Activated CD4-positive, alpha-beta T cell treated with anti-CD3 and anti-CD28 coated beads, Interleukin-2, amount 10 ng/mL, durations not matched to agents 24 days and 14 days (primary cell): ENCODE data around the gene SRSF10. TPM values are rescaled to one million over a fixed set of nuclear protein-coding genes. Genes with fewer than 3 reads are reported as not detected.
A peak's percentile ranks its signal among the peaks of the same experiment; 100 is the strongest.
"Not testable (repeated sequence)": the region's sequence is repeated elsewhere in the genome, so short reads cannot be mapped to it uniquely, and the experiment has no call there.

Source experiments
- DNase-seq: peaks from one replicate; pipeline ENCODE4 v3.0.0; 2022
- H3K27ac Mint-ChIP-seq: one replicate; pipeline ENCODE4 v1.8.0; 2022; ENCODE audit warnings: mild to moderate bottlenecking, mixed read lengths
- H3K27me3 Mint-ChIP-seq: one replicate; pipeline ENCODE4 v1.8.0; 2022; ENCODE audit warnings: mixed read lengths
- H3K36me3 Mint-ChIP-seq: one replicate; pipeline ENCODE4 v1.8.0; 2022; ENCODE audit warnings: low read depth, mild to moderate bottlenecking, mixed read lengths
- H3K4me1 Mint-ChIP-seq: one replicate; pipeline ENCODE4 v1.8.0; 2021; ENCODE audit warnings: mixed read lengths
- H3K4me3 Mint-ChIP-seq: one replicate; pipeline ENCODE4 v1.8.0; 2022; ENCODE audit warnings: mild to moderate bottlenecking, moderate library complexity, mixed read lengths
- H3K9me3 Mint-ChIP-seq: one replicate; pipeline ENCODE4 v1.8.0; 2021; ENCODE audit warnings: mixed read lengths
- intact Hi-C: fragments of 100-400 bp; cut with micrococcal nuclease; formaldehyde crosslinking; loops from one replicate; pipeline ENCODE4 v1.15.1; 2023
- total RNA-seq: library from RNA; stranded (reverse); gene quantifications from 2 replicates; pipeline ENCODE4 v1.2.3, GENCODE V29; 2022

SRSF10 gene
- total RNA-seq, 1 donor from 2014 or later: 247 TPM

DNA sequence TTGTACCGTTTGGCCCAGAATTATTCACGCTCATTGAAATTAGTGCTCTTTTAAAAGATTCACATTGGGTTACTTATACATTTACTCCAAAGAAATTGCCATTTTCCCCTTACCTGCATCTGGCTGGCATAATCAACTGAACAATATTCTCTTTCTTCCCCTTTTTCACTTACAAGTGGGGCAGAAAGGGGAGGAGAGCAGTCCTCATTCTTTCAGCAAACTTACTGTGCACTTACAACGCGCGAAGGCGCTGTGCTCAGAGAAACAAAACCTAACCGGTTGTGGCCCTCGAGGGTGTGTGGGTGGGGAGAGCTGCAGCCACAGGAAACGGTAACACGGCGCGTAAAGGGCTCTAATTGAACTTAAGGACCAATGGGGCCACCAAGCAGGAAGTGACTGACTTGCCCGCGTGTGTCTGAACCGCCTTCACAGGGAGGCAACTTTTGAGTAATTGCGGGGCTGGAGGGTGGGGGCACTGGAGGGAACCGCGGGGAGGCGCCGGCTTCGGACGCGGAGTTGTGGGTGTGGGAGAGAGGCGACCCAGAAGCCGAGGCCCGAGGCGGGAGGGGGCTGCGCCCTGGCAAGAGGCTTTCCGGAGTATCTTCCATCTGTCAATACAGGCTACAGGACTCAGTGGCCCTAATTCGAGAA, 21.2 kb downstream of the SRSF10 start:
- Mint-ChIP-seq H3K4me3 (peak overlapping the region; percentile 100), H3K27ac (peak overlapping the region; percentile 100), H3K4me1 (peaks cover 46% of the 10 kb centered on the region), H3K9me3 (no peaks in the 10 kb centered on the region), H3K36me3 (peaks cover 36% of the 10 kb centered on the region), H3K27me3 (no peaks in the 10 kb centered on the region)
- intact Hi-C loops: loop anchor here (1.0 to 10.0 kb wide), 5 partner anchors 21 to 614 kb away; partner anchors contain the start of genes E2F2, HMGCL, HNRNPR and SRSF10
- DNase-seq: peak; percentile 97

DNA sequence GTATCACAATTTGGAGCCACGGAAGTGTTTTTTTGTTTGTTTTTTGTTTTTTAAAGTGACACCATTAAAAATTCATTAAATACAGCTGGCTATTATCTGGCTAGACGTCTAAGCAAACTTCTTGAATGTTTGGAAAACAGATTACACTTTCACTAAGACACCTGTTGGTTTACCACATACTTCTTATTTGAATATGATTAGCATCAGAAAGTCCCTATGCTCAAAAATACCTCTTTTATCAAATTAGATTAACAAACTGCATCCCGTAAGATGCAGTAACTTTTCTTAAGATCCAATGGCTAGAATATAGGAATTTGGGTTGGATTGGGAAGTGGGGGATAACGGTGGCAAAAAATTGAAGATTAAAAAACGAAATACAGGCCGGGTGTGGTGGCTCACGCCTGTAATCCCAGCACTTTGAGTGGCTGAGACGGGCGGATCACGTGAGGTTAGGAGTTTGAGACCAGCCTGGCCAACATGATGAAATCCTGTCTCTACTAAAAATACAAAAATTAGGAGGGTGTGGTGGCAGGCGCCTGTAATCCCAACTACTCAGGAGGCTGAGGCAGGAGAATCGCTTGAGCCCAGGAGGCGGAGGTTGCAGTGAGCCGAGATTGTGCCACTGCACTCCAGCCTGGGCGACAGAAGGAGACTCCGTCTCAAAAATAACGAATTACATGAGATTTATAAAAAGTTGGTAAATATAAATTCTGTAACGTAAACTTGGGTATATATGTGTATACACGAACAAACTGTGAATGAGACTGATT, 21.9 kb downstream of the SRSF10 start:
- DNase-seq, H3K27me3 Mint-ChIP-seq, H3K9me3 Mint-ChIP-seq: not testable (repeated sequence)
- peaks cover 44% of the 10 kb centered on the region for H3K4me1 Mint-ChIP-seq
- H3K36me3 Mint-ChIP-seq: peaks cover 30% of the 10 kb centered on the region
- H3K27ac Mint-ChIP-seq: peak overlapping the region; percentile 100
- intact Hi-C loops: loop anchor here (10.0 kb wide), 3 partner anchors 423 to 613 kb away; partner anchors contain the start of genes E2F2 and HNRNPR
- H3K4me3 Mint-ChIP-seq: peak overlapping the region; percentile 100

DNA sequence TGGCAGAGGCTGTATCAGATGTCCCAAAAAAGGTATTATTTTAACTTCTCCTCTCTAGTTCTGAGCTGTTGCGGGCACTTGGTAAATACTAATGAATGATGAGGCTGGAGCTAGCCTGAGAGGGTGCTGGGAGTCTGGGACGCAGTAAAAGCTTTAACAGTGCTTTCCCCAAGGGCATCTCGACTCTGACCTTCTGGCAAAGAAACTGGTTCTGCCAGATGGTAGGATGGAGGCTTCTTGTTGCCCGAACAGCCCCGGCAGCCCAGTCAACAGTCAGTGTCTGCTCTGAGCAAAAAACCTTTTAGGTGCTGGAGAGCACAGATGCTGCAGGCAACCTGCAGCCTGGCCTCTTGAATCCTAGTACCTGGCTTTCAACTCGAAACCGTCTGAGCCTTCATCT, 23.0 kb downstream of the SRSF10 start:
- no peaks in the 10 kb centered on the region for H3K9me3 Mint-ChIP-seq
- intact Hi-C loops: loop anchor here (10.0 kb wide), 3 partner anchors 422 to 612 kb away; partner anchors contain the start of genes E2F2 and HNRNPR
- peak overlapping the region; percentile 10 for H3K27ac Mint-ChIP-seq
- no peak for DNase-seq
- H3K4me1 Mint-ChIP-seq: peaks cover 42% of the 10 kb centered on the region
- H3K27me3 Mint-ChIP-seq: no peaks in the 10 kb centered on the region
- H3K36me3 Mint-ChIP-seq: peaks cover 22% of the 10 kb centered on the region
- peak overlapping the region; percentile 20 for H3K4me3 Mint-ChIP-seq

DNA sequence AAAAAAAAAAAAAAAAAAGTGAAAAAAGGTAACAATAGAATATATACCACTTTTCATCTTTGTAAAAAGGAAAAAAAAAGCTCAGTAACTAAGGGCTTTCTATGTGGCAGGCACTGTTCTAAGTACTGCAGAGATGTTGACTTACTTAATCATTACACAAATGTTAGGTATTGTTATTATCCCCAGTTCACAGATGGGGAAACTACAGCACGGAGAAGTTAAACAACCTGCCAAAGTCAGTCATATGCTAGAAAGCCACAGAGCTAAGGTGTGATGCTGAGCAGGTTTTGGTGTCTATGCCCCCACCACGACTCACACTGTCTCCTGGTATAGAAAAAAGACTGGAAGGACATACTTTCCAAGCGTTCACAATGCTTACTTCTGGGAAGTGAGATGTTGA, 27.1 kb downstream of the SRSF10 start:
- Mint-ChIP-seq H3K36me3 (no peaks in the 10 kb centered on the region), H3K27ac (peak overlapping the region; percentile 11), H3K27me3 (no peaks in the 10 kb centered on the region), H3K9me3 (no peaks in the 10 kb centered on the region), H3K4me3 (no peak overlapping the region), H3K4me1 (peaks cover 25% of the 10 kb centered on the region)
- no peak for DNase-seq
- intact Hi-C loops: loop anchor here (10.0 kb wide), 3 partner anchors 418 to 608 kb away; partner anchors contain the start of genes E2F2 and HNRNPR

DNA sequence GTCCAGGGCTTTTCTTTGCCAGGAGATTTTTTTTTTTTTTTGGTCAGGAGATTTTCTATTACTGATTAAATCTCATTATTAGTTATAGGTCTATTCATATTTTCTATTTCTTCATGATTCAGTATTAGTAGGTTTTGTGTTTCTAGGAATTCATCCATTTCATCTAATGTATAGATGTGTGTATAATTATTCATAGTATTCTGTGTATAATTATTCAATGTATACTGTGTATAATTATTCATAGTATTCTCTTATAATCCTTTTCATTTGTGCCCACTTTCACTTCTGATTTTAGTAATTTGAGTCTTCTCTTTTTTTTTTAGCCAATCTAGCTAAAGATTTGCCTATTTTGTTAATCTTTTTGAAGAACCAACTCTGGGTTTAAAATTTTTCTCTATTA, 32.8 kb downstream of the SRSF10 start:
- intact Hi-C loops: no loop called here

DNA sequence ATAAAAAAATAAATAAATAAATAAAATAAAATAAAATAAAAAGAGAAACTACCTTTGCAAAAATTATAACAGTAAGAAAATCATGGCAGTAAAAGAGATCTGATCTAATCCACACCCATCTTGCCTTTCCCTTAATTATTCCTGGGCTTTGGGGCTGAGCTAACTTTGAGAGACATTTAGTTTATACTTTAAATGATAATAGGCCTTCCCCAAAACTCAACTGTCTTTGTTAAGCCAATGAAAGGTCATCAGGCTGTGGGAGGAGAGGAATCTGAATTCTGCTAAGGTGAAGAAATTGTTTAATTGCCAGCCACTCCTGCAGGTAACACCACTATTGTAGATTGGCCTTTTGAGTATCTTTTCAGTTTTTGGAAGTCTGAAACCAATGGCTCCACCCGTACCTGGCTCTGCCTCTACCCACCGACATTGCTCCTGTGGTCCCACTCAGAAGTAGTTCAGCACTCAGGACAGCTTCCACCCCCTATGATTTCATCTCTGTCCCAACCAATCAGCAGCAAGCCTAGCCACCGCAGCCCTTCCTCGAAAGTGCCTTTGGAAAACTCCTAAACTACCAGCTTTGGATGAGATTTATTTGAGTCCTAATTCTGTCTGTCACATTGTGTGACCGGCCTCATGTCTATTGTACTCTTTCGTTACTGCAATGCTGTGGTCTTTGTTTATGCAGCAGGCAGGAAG, 43.5 kb downstream of the SRSF10 start:
- intact Hi-C loops: no loop called here
- H3K4me3 Mint-ChIP-seq: no peak overlapping the region
- DNase-seq: no peak

More for the DNA sequence above, 32.8 kb downstream of the SRSF10 start:
- DNase-seq: no peak
- Mint-ChIP-seq H3K27ac (no peak overlapping the region), H3K4me3 (no peak overlapping the region), H3K4me1 (peaks cover 2% of the 10 kb centered on the region), H3K9me3 (peaks cover 9% of the 10 kb centered on the region), H3K27me3 (peaks cover 23% of the 10 kb centered on the region), H3K36me3 (peaks cover 2% of the 10 kb centered on the region)

DNA sequence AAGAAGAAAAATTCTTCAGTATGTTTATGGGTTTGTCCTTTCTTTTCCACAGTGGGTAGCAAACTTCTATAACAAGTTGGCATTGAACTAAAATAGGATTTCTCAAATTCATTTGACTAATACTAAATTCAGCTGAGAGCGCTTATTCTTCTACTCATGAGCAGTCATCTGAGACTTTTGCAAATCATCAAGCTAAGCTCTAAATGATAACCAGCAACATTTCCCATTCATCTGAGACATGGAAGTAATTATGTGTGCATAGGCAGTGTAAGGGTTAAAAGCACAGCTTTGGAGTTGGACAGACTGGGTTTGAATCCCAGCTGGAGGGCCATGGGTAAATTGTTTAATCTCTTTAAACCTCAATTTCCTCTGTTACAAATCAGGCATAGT, 48.6 kb downstream of the SRSF10 start:
- Mint-ChIP-seq H3K4me1 (no peaks in the 10 kb centered on the region), H3K27ac (no peak overlapping the region), H3K27me3 (peaks cover 4% of the 10 kb centered on the region), H3K9me3 (no peaks in the 10 kb centered on the region), H3K36me3 (no peaks in the 10 kb centered on the region), H3K4me3 (no peak overlapping the region)
- intact Hi-C loops: no loop called here
- DNase-seq: no peak

More for the DNA sequence above, 43.5 kb downstream of the SRSF10 start:
- Mint-ChIP-seq H3K4me1 (no peaks in the 10 kb centered on the region), H3K9me3 (no peaks in the 10 kb centered on the region), H3K27me3 (peaks cover 9% of the 10 kb centered on the region), H3K27ac (no peak overlapping the region), H3K36me3 (no peaks in the 10 kb centered on the region)

DNA sequence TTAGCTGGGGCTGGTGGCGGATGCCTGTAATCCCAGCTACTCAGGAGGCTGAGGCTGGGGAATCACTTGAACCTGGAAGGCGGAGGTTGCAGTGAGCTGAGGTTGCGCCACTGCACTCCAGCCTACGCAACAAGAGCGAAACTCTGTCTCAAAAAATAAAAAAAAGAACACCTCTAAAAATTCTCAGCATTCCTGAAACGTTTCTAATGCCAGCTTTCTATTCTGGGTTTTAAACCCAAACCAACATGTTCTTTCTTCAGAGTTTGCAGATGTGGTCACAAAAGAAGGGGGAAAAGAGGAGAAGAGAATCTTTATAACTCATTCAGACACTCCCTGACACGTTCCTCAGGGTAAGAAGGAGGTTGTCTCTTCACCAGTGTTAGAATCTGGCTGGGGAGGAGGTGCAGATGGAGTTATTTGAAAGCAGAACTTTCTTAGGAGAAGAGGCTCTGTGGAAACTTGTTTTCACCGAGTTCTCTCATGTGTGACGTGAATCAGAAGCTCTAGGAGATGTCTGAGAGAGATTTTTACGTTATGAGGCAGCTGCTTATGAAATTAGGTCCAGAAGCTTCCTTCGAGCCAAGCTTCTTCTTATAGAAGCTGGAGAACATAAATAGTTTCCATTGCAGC, 49.2 kb downstream of the SRSF10 start:
- H3K36me3 Mint-ChIP-seq: no peaks in the 10 kb centered on the region
- H3K27ac Mint-ChIP-seq: no peak overlapping the region
- no peaks in the 10 kb centered on the region for H3K9me3 Mint-ChIP-seq
- intact Hi-C loops: no loop called here
- H3K4me3 Mint-ChIP-seq: no peak overlapping the region
- no peak for DNase-seq
- H3K4me1 Mint-ChIP-seq: no peaks in the 10 kb centered on the region
- peaks cover 4% of the 10 kb centered on the region for H3K27me3 Mint-ChIP-seq

DNA sequence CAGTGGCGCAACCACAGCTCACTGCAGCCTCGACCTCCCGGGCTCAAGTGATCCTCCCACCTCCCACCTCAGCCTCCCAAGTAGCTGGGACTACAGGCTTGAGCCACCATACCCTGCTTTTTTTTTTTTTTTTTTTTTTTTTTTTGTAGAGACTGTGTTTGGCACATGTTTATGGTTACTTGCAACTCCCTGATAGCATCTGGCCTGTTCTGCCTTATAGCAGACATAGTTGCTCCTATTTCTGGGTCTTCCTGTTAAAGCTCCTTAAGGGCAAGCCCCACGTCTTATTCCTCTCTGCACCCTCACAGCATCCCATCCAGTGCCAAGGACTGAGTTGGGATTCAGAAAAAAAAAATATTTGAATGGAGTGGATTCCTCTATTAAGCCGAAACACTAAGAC, 49.9 kb downstream of the SRSF10 start:
- H3K4me1 Mint-ChIP-seq: no peaks in the 10 kb centered on the region
- H3K27me3 Mint-ChIP-seq: peaks cover 4% of the 10 kb centered on the region
- H3K27ac Mint-ChIP-seq: no peak overlapping the region
- intact Hi-C loops: no loop called here
- H3K9me3 Mint-ChIP-seq: no peaks in the 10 kb centered on the region
- DNase-seq: no peak
- no peaks in the 10 kb centered on the region for H3K36me3 Mint-ChIP-seq
- H3K4me3 Mint-ChIP-seq: no peak overlapping the region

DNA sequence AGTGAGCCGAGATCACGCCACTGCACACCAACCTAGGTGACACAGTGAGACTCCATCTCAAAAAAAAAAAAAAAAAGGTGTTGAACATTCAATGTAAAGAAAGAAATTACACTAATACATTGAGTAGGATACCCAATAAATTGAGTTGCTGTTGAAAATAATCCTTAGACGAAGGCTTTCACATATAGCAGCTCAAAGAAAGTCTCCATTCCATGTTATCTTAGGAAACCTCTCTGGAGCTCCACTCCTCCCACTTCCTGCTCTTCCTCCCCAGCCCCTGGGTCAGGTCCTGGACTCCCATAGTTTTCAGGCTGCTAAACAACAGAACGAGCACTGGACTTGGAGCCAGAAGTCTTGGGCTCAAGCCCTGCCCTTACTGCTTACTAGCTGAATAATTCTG, 51.3 kb downstream of the SRSF10 start:
- no peaks in the 10 kb centered on the region for H3K36me3 Mint-ChIP-seq
- H3K9me3 Mint-ChIP-seq: no peaks in the 10 kb centered on the region
- H3K4me1 Mint-ChIP-seq: no peaks in the 10 kb centered on the region
- no peak overlapping the region for H3K4me3 Mint-ChIP-seq
- intact Hi-C loops: no loop called here
- no peak overlapping the region for H3K27ac Mint-ChIP-seq
- peaks cover 6% of the 10 kb centered on the region for H3K27me3 Mint-ChIP-seq
- DNase-seq: no peak

DNA sequence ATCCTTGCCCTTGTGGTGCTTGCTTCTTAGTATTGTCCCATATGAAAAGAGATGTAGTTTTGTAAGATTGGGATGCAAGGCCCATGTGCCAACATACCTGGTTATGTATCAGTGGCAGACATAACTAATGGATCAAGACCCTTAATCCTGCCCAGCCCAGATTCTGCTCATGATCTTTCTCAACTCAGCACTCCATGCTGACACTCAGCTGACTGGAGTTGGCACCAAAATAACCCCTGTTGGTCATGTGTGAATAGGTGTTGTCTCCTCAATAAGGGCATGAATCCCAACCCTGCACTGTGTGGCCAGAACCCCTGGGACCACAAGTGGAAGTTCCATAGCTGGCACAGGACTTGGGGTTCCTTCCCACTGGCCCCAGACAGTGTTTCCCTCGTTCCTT, 53.0 kb downstream of the SRSF10 start:
- no peak overlapping the region for H3K27ac Mint-ChIP-seq
- H3K4me3 Mint-ChIP-seq: no peak overlapping the region
- no peak for DNase-seq
- intact Hi-C loops: no loop called here
- peaks cover 9% of the 10 kb centered on the region for H3K27me3 Mint-ChIP-seq
- H3K9me3 Mint-ChIP-seq: no peaks in the 10 kb centered on the region
- H3K36me3 Mint-ChIP-seq: no peaks in the 10 kb centered on the region
- no peaks in the 10 kb centered on the region for H3K4me1 Mint-ChIP-seq

DNA sequence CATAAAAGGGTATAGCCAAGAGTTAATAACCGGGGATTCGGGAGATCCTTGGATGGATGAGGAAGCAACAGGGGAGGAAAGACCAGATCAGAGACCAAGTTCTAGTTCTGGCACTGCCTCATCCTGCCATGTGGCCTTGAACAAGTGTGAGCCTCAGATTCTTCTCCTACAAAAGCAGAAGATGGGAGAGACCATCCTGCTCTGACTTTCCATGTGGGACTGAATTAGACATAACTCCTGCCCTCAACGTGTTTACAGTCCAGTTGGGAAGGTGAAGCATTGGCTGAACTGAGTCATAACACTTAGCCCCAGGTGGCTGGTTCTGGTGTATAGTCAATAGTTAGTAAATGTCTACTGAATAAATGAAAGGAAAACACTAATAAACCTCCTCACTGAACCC, 54.8 kb downstream of the SRSF10 start:
- Mint-ChIP-seq H3K4me3 (no peak overlapping the region), H3K27me3 (peaks cover 7% of the 10 kb centered on the region), H3K4me1 (no peaks in the 10 kb centered on the region), H3K36me3 (no peaks in the 10 kb centered on the region), H3K27ac (no peak overlapping the region), H3K9me3 (no peaks in the 10 kb centered on the region)
- DNase-seq: no peak
- intact Hi-C loops: no loop called here

DNA sequence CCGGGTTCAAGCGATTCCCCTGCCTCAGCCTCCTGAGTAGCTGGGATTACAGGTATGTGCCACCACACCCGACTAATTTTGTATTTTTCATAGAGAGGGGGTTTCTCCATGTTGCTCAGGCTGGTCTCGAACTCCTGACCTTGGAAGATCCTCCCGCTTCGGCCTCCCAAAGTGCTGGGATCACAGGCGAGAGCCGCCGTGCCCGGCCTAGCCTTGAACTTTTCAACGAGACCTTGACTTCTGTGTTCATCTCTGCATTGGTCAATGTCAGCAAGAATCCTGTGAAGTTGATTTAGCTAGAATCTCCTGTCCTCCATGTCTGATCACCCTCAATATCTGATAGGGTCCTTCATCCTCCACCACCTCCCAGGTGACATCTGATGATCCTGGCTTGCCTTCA, 55.5 kb downstream of the SRSF10 start:
- H3K36me3 Mint-ChIP-seq: no peaks in the 10 kb centered on the region
- peaks cover 1% of the 10 kb centered on the region for H3K4me1 Mint-ChIP-seq
- no peak overlapping the region for H3K27ac Mint-ChIP-seq
- no peak for DNase-seq
- H3K9me3 Mint-ChIP-seq: no peaks in the 10 kb centered on the region
- peaks cover 7% of the 10 kb centered on the region for H3K27me3 Mint-ChIP-seq
- no peak overlapping the region for H3K4me3 Mint-ChIP-seq
- intact Hi-C loops: no loop called here
